Adrenal gland (tissue), 12 donors: Measurements from ENCODE around the gene ELP5. TPM values are rescaled to one million over a fixed set of nuclear protein-coding genes. Genes with fewer than 3 reads are reported as not detected.

Experiments used
- DNase-seq, 7 donors: peaks; one replicate each; pipeline ENCODE4 v3.0.0-alpha.2; 2019 to 2020
- H3K27ac ChIP-seq, 5 donors: fragments of 200-600 bp; sonication (generic) in 4 of 5; 1 replicate in 3 of 5; 2 replicates in 2 of 5; pipeline versions ENCODE4 v1.5.1 to v1.8.0; 2016 to 2020; ENCODE audit warnings: mild to moderate bottlenecking in 1 of 5
- H3K27me3 ChIP-seq: fragments of 200-600 bp; 2 replicates; pipeline ENCODE4 v1.8.0; 2021
- H3K36me3 ChIP-seq, 2 donors: fragments of 200-600 bp; replicated peaks in 1 of 2; 1 replicate in 1 of 2; 2 replicates in 1 of 2; pipeline versions ENCODE4 v1.5.1 to v1.8.0; 2018 to 2022
- H3K4me1 ChIP-seq, 2 donors: fragments of 200-600 bp; replicated peaks in 1 of 2; 1 replicate in 1 of 2; 2 replicates in 1 of 2; pipeline versions ENCODE4 v1.5.1 to v1.8.0; 2018 to 2021
- H3K4me3 ChIP-seq, 4 donors: fragments of 200-600 bp; sonication (generic) in 3 of 4; one replicate each; pipeline ENCODE4 v1.5.1; 2016 to 2018
- H3K9me3 ChIP-seq, 3 donors: fragments of 200-600 bp; sonication (generic) in 1 of 3; replicated peaks in 1 of 3; 1 replicate in 2 of 3; 2 replicates in 1 of 3; pipeline versions ENCODE4 v1.5.1 to v1.8.0; 2016 to 2021
- POLR2A ChIP-seq, 2 donors: fragments of 450-650 bp; IDR thresholded peaks; one replicate each; pipeline ENCODE4 v1.6.1; 2017; ENCODE audit warnings: antibody characterized with exemption in 2 of 2, mild to moderate bottlenecking in 2 of 2, moderate library complexity in 1 of 2
- WGBS, 4 donors: extraction: QIAGEN DNeasy Blood & Tissue Kit in 2 of 4; methylation state at CpG; one replicate each; pipeline versions ENCODE4 v1.1.5 to v1.1.7; 2013 to 2017; 5-methylcytosine and 5-hydroxymethylcytosine counted together
- intact Hi-C, 2 donors: fragments of 100-400 bp; cut with DNase I; formaldehyde crosslinking; loops; one replicate each; pipeline versions ENCODE4 v1.14.1 to v1.15.0; 2022 to 2023
- polyA plus RNA-seq, 3 donors: library from polyadenylated mRNA; stranded (reverse); fragments of 200-250 nt in 2 of 3; fragments of 350-450 nt in 1 of 3; fragmentation: Illumina TruSeq in 1 of 3; extraction: RNeasy Lipid Tissue Mini Kit (QIAGEN cat#74804) in 1 of 3; gene quantifications; one replicate each; pipeline ENCODE4 v1.2.3, GENCODE V29; 2013 to 2014
- total RNA-seq, 9 donors: library from RNA; depleted of rRNA in 4 of 9; stranded (reverse); fragments of >200 nt in 4 of 9; fragments of 120-200 nt in 1 of 9; fragmentation: NEBNext Ultra II Directional in 1 of 9; extraction: Animal tissue kit (Norgen Biotek cat#: 25700) in 1 of 9; gene quantifications; one replicate each; pipeline versions ENCODE4 v1.1.0 to v1.2.4, GENCODE V29; 2013 to 2023
- TF ChIP-seq, protein P1 (sequence below), 6 experiments: fragments of 450-650 bp in 4 of 6; fragments of 200-600 bp in 2 of 6; sonication (generic) in 1 of 6; IDR thresholded peaks; 1 replicate in 5 of 6; 2 replicates in 1 of 6; pipeline versions ENCODE4 v1.5.1 to v1.8.0; 2016 to 2021; ENCODE audit warnings: antibody characterized with exemption in 6 of 6, mild to moderate bottlenecking in 2 of 6, moderate library complexity in 1 of 6
- donor health status: healthy with polysubstance abuse.
- donor health status: Bipolar disorder and iron deficiency.
- donor health status: DM: yes; HTN: yes; CAD: no.
- donor health status: DM: no; HTN: no; CAD: no.
- donor health status: DM: no; HTN: no; CAD: no.
- donor health status: DM: yes; HTN: yes; CAD: no.

ELP5 gene
- total and polyA plus RNA-seq, 12 donors, result 28.0 to 96.5 (median 61.3) TPM

DNA sequence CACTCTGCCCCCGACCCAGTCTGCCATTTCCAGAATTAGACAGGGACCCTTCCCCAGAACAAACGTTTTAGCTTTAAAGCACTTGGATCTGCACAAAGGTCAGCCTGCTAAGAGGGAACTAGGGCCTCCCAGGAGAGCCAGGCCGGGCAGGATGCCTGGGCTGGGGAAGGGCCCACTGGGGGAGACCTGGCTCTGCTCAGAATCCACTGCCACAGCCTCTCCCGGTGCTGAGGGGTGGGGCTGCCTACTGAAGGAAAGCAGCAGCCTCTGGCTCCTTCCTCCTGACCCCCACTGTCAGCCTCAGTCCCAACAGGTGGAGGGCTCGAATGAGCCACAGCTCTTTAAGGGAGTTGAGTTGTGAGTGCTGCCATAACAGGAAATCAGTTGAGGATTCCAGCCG is 40.7 kb downstream of the ELP5 start:
- WGBS, 4 donors, result 45 to 53% (median 45%) methylated on average over 6 of the region's 6 CpGs
- H3K4me1 ChIP-seq, result peaks cover 12 to 28% of the 10 kb centered on the region in 2 donors
- H3K27ac ChIP-seq, result no peak overlapping the region
- no peaks in the 10 kb centered on the region for H3K9me3 ChIP-seq
- intact Hi-C loops, result loop anchor here in 1 of 2 donors (10.0 kb wide), 1 partner anchor 238 kb away; no protein-coding TSS in a partner anchor
- H3K27me3 ChIP-seq, result peaks cover 17% of the 10 kb centered on the region
- no peak for TF ChIP-seq POLR2A (IDR thresholded peaks at IDR 0.05)
- TF ChIP-seq, protein P1, sequence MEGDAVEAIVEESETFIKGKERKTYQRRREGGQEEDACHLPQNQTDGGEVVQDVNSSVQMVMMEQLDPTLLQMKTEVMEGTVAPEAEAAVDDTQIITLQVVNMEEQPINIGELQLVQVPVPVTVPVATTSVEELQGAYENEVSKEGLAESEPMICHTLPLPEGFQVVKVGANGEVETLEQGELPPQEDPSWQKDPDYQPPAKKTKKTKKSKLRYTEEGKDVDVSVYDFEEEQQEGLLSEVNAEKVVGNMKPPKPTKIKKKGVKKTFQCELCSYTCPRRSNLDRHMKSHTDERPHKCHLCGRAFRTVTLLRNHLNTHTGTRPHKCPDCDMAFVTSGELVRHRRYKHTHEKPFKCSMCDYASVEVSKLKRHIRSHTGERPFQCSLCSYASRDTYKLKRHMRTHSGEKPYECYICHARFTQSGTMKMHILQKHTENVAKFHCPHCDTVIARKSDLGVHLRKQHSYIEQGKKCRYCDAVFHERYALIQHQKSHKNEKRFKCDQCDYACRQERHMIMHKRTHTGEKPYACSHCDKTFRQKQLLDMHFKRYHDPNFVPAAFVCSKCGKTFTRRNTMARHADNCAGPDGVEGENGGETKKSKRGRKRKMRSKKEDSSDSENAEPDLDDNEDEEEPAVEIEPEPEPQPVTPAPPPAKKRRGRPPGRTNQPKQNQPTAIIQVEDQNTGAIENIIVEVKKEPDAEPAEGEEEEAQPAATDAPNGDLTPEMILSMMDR (IDR thresholded peaks at IDR 0.05), result no peak
- no peak overlapping the region for H3K4me3 ChIP-seq
- no peaks in the 10 kb centered on the region for H3K36me3 ChIP-seq
- DNase-seq, result no peak

DNA sequence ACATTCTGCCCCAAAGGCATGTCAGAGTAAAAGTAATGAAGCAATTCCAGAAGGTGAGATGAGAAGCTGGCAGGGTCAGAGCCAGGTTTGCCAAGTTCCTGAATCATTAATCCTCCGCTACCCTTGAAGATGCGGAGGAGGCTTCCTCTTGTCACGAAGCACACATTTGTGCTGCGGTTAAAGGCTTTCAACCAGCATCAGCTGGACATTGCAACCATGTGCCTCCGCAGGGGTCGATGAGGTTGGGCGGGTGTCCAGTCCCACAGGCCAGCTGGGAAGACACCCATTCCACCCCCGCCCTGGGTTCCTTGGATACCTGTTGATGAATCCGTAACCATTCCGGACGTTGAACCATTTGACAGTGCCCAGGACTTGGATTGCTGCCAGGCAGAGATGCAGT is 41.1 kb downstream of the ELP5 start:
- TF ChIP-seq POLR2A (IDR thresholded peaks at IDR 0.05), result no peak
- TF ChIP-seq, protein P1 (IDR thresholded peaks at IDR 0.05), result no peak
- Histone ChIP-seq H3K36me3 (no peaks in the 10 kb centered on the region), H3K9me3 (no peaks in the 10 kb centered on the region), H3K27me3 (peaks cover 17% of the 10 kb centered on the region), H3K4me3 (no peak overlapping the region), H3K4me1 (peaks cover 12 to 28% of the 10 kb centered on the region in 2 donors), H3K27ac (no peak overlapping the region)
- 69 to 81% (median 77%) methylated on average over 7 to 11 of the region's 11 CpGs for WGBS, 4 donors
- peak in 1 of 7 donors; percentile 33 for DNase-seq
- intact Hi-C loops, result loop anchor here in 1 of 2 donors (10.0 kb wide), 1 partner anchor 238 kb away; no protein-coding TSS in a partner anchor

DNA sequence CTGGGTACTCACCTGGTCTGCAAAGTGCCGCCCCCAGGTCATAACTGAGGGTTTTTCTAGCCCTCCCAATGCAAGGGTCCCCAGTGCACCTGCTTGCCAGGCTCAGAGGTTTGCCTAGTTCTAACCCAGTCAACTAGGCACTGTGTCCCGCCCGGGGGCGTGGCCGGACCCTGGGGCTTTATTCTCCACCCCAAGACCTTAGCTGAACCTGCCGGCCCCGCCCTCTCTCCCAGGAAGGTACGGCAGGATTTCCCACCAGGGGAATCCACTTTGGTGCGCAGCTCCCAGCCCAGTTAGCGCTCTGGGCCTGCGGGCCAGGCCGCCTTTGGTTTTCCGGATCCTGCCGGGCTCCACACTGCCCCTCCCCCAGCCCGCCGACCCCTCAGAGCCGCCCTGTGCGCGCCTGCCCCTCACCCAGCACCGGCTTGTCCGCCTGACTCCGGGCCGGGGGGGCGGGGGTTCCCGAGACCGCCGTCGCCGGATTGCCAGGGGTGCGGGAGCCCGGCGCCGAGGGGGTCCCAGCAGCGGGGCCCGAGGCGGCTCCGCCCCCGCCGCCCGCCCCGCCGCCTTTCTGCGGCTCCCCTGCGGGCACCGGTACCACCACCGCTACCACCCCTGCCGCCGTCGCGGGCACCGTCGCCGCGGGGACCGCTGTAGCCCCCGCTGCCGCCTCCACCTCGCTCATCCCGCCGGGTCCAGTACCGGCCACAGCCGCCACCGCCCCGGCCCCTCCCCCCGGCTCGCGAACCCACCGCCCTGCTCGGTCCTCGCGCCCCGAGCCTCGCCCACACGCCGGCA is 42.0 kb downstream of the ELP5 start:
- Histone ChIP-seq H3K27ac (no peak overlapping the region), H3K4me1 (peaks cover 12 to 28% of the 10 kb centered on the region in 2 donors), H3K27me3 (peaks cover 17% of the 10 kb centered on the region), H3K4me3 (peak overlapping the region in 1 of 4 donors; percentile 28), H3K9me3 (no peaks in the 10 kb centered on the region), H3K36me3 (no peaks in the 10 kb centered on the region)
- TF ChIP-seq, protein P1 (IDR thresholded peaks at IDR 0.05), result no peak
- no peak for TF ChIP-seq POLR2A (IDR thresholded peaks at IDR 0.05)
- WGBS, 4 donors, result 7 to 88% (median 20%) methylated on average over 1 to 74 of the region's 75 CpGs
- peak in 1 of 7 donors; percentile 20 for DNase-seq
- intact Hi-C loops, result loop anchor here in 1 of 2 donors (10.0 kb wide), 1 partner anchor 239 kb away; no protein-coding TSS in a partner anchor

DNA sequence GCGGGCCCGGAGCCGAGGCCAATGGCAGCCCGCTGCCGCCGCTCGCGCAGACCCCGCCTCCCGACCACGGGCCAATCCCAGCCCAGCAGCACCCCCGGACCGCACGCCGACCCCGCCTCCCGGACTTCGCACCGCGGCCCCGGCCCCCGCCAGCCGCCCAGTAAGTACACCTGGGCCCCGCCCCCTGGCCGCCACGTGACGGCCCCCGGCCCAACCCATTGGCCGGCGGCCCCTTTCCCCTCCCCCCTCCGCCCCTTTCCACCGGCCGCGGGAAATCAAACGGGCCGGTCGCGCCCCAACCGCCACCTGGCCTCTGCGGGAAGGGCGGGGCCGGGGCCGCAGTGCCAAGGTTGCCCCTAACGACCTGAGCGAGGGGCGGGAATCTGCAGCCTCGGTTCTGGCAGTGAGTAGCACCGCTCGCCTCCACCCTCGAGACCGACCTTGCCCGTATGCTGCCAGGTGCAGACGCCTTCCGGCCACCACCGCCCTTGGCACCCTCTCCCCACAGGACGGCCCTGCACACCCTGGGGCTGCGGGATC is 42.7 kb downstream of the ELP5 start, which contains the start of gene YBX2:
YBX2 (minus strand) TSS at position 26 of the 540 bp plus-strand sequence. CDS start 139 bp downstream, outside the sequence.
- Histone ChIP-seq H3K27me3 (peaks cover 16% of the 10 kb centered on the region), H3K4me3 (peak within 1 kb of the TSS in 1 of 4 donors; percentile 28), H3K27ac (no peak within 1 kb of the TSS), H3K36me3 (no peaks in the 10 kb centered on the region), H3K4me1 (peaks cover 12 to 28% of the 10 kb centered on the region in 2 donors), H3K9me3 (no peaks in the 10 kb centered on the region)
- intact Hi-C loops, result loop anchor here in 1 of 2 donors (10.0 kb wide), 1 partner anchor 240 kb away; no protein-coding TSS in a partner anchor
- peak in 6 of 7 donors; percentile 50 to 73 (median 57) for DNase-seq
- 1 to 4% (median 3%) methylated on average over 9 to 57 of the region's 57 CpGs for WGBS, 4 donors
- TF ChIP-seq POLR2A (IDR thresholded peaks at IDR 0.05), result no peak
- TF ChIP-seq, protein P1 (IDR thresholded peaks at IDR 0.05), result no peak
